ENCODE results near the gene WDR7.

GRCh38 chr18:57025540-57025939 lies 374.4 kb downstream of the WDR7 start:
- TF ChIP-seq, protein P1, sequence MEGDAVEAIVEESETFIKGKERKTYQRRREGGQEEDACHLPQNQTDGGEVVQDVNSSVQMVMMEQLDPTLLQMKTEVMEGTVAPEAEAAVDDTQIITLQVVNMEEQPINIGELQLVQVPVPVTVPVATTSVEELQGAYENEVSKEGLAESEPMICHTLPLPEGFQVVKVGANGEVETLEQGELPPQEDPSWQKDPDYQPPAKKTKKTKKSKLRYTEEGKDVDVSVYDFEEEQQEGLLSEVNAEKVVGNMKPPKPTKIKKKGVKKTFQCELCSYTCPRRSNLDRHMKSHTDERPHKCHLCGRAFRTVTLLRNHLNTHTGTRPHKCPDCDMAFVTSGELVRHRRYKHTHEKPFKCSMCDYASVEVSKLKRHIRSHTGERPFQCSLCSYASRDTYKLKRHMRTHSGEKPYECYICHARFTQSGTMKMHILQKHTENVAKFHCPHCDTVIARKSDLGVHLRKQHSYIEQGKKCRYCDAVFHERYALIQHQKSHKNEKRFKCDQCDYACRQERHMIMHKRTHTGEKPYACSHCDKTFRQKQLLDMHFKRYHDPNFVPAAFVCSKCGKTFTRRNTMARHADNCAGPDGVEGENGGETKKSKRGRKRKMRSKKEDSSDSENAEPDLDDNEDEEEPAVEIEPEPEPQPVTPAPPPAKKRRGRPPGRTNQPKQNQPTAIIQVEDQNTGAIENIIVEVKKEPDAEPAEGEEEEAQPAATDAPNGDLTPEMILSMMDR (IDR thresholded peaks at IDR 0.05) = no peak
- no peak for TF ChIP-seq POLR2AphosphoS5 (IDR thresholded peaks at IDR 0.05)
